SK-N-SH treated with all-trans-retinoic acid at 6 μM for 48 hours (cell line): ENCODE data around the gene TUBGCP2.

Experiments used
- ATAC-seq: fragments of 200-7000 bp; cut with Tn5 transposase; 3 replicates; pipeline ENCODE4 v1.9.1; 2020; ENCODE audit warnings: mild to moderate bottlenecking, moderate library complexity
- ARNTL ChIP-seq: fragments of 450-650 bp; formaldehyde crosslinking; IDR thresholded peaks from 2 replicates; pipeline ENCODE4 v1.5.0; 2020; ENCODE audit warnings: low read depth, mild to moderate bottlenecking, moderate library complexity, borderline replicate concordance
- BACH2 ChIP-seq: fragments of 250-450 bp; sonication (Bioruptor Pico); IDR thresholded peaks from 2 replicates; pipeline ENCODE4 v1.9.0; 2021; ENCODE audit warnings: mild to moderate bottlenecking, borderline replicate concordance
- CSDC2 ChIP-seq: fragments of 250-450 bp; sonication (Bioruptor Pico); IDR thresholded peaks from 2 replicates; pipeline ENCODE4 v1.5.0; 2020; ENCODE audit warnings: mild to moderate bottlenecking, moderate library complexity
- GLIS3 ChIP-seq: fragments of 250-450 bp; sonication (Bioruptor Pico); IDR thresholded peaks from 2 replicates; pipeline ENCODE4 v1.5.0; 2020; ENCODE audit warnings: mild to moderate bottlenecking, moderate library complexity
- ISL1 ChIP-seq: fragments of 250-450 bp; sonication (Bioruptor Pico); IDR thresholded peaks from 2 replicates; pipeline ENCODE4 v2.1.2; 2022; ENCODE audit warnings: mild to moderate bottlenecking, moderate library complexity
- OSR1 ChIP-seq: fragments of 250-450 bp; sonication (Bioruptor Pico); IDR thresholded peaks from 2 replicates; pipeline ENCODE4 v1.8.0; 2022; ENCODE audit warnings: moderate library complexity, mild to moderate bottlenecking, inconsistent platforms
- PATZ1 ChIP-seq: fragments of 250-450 bp; sonication (Bioruptor Pico); IDR thresholded peaks from 2 replicates; pipeline ENCODE4 v1.8.0; 2020; ENCODE audit warnings: mild to moderate bottlenecking, moderate library complexity, borderline replicate concordance
- RARB ChIP-seq: fragments of 250-450 bp; sonication (Bioruptor Pico); IDR thresholded peaks from 2 replicates; pipeline ENCODE4 v1.8.0; 2021; ENCODE audit warnings: mild to moderate bottlenecking, moderate library complexity
- SNAI2 ChIP-seq: fragments of 250-450 bp; sonication (Bioruptor Pico); IDR thresholded peaks from 2 replicates; pipeline ENCODE4 v1.5.0; 2020; ENCODE audit warnings: mild to moderate bottlenecking, moderate library complexity
- TCF4 ChIP-seq: fragments of 250-450 bp; sonication (Bioruptor Pico); IDR thresholded peaks from 2 replicates; pipeline ENCODE4 v1.8.0; 2021; ENCODE audit warnings: mild to moderate bottlenecking, moderate library complexity, borderline replicate concordance
- TOX ChIP-seq: fragments of 250-450 bp; sonication (Bioruptor Pico); IDR thresholded peaks from 2 replicates; pipeline ENCODE4 v1.8.0; 2021; ENCODE audit warnings: mild to moderate bottlenecking, moderate library complexity, borderline replicate concordance
- ZC3H10 ChIP-seq: fragments of 250-450 bp; sonication (Bioruptor Pico); IDR thresholded peaks from 2 replicates; pipeline ENCODE4 v1.5.1; 2021; ENCODE audit warnings: mild to moderate bottlenecking, moderate library complexity
- ZFP3 ChIP-seq: fragments of 250-450 bp; sonication (Bioruptor Pico); IDR thresholded peaks from 2 replicates; pipeline ENCODE4 v1.5.0; 2020; ENCODE audit warnings: mild to moderate bottlenecking, moderate library complexity
- ZFP30 ChIP-seq: fragments of 450-650 bp; formaldehyde crosslinking; IDR thresholded peaks from 2 replicates; pipeline ENCODE4 v1.5.0; 2022; ENCODE audit warnings: mild to moderate bottlenecking, moderate library complexity
- ZNF8 ChIP-seq: fragments of 450-650 bp; formaldehyde crosslinking; IDR thresholded peaks from 2 replicates; pipeline ENCODE4 v1.5.0; 2020; ENCODE audit warnings: mild to moderate bottlenecking, moderate library complexity
- TF ChIP-seq, protein P1 (sequence below): fragments of 250-450 bp; sonication (Bioruptor Pico); IDR thresholded peaks from 2 replicates; pipeline ENCODE4 v1.5.1; 2021; ENCODE audit warnings: mild to moderate bottlenecking, moderate library complexity
- TF ChIP-seq, protein P2 (sequence below): fragments of 250-450 bp; sonication (Bioruptor Pico); IDR thresholded peaks from 2 replicates; pipeline ENCODE4 v1.8.0; 2021; ENCODE audit warnings: low read depth, mild to moderate bottlenecking, moderate library complexity, borderline replicate concordance
- TF ChIP-seq, protein P3 (sequence below): fragments of 250-450 bp; sonication (Bioruptor Pico); IDR thresholded peaks from 2 replicates; pipeline ENCODE4 v1.5.1; 2020; ENCODE audit warnings: low read depth, mild to moderate bottlenecking, moderate library complexity
- TF ChIP-seq, protein P4 (sequence below): fragments of 250-450 bp; sonication (Bioruptor Pico); IDR thresholded peaks from 2 replicates; pipeline ENCODE4 v1.5.0; 2020; ENCODE audit warnings: mild to moderate bottlenecking, moderate library complexity

Gene TUBGCP2

DNA sequence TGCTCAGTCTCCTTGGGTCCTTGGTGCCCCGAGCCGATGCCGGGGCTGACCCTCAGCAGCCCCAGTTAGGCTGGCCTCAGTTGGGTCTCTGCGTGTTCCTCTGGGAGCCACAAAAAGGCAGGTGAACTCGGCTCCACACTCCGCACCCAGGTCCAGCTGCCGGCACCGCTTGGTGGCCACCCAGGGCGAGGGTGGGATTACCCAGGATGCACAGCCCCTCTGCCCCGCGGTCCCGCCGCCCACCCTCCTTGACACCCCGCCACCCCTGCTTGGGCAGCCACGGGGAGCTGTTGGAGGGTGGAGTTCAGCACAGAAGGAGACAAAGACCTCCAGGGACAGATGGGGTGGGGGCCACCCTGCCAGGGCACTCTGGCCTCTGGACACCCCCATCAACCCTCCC, 53.3 kb downstream of the TUBGCP2 start:
- no peak for TF ChIP-seq ISL1 (CRISPR knock-in tag)
- TF ChIP-seq PATZ1 (CRISPR knock-in tag) = no peak
- no peak for TF ChIP-seq TOX
- TF ChIP-seq ZFP3 (CRISPR knock-in tag) = no peak
- TF ChIP-seq TCF4 (CRISPR knock-in tag) = no peak
- no peak for TF ChIP-seq GLIS3 (CRISPR knock-in tag)
- TF ChIP-seq, protein P1, sequence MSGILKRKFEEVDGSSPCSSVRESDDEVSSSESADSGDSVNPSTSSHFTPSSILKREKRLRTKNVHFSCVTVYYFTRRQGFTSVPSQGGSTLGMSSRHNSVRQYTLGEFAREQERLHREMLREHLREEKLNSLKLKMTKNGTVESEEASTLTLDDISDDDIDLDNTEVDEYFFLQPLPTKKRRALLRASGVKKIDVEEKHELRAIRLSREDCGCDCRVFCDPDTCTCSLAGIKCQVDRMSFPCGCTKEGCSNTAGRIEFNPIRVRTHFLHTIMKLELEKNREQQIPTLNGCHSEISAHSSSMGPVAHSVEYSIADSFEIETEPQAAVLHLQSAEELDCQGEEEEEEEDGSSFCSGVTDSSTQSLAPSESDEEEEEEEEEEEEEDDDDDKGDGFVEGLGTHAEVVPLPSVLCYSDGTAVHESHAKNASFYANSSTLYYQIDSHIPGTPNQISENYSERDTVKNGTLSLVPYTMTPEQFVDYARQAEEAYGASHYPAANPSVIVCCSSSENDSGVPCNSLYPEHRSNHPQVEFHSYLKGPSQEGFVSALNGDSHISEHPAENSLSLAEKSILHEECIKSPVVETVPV = no peak
- TF ChIP-seq CSDC2 (CRISPR knock-in tag) = no peak
- no peak for TF ChIP-seq ZFP30 (CRISPR knock-in tag)
- no peak for TF ChIP-seq ZNF8 (CRISPR knock-in tag)
- TF ChIP-seq, protein P2, sequence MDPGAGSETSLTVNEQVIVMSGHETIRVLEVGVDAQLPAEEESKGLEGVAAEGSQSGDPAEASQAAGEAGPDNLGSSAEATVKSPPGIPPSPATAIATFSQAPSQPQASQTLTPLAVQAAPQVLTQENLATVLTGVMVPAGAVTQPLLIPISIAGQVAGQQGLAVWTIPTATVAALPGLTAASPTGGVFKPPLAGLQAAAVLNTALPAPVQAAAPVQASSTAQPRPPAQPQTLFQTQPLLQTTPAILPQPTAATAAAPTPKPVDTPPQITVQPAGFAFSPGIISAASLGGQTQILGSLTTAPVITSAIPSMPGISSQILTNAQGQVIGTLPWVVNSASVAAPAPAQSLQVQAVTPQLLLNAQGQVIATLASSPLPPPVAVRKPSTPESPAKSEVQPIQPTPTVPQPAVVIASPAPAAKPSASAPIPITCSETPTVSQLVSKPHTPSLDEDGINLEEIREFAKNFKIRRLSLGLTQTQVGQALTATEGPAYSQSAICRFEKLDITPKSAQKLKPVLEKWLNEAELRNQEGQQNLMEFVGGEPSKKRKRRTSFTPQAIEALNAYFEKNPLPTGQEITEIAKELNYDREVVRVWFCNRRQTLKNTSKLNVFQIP = no peak
- no peak for TF ChIP-seq ZC3H10 (CRISPR knock-in tag)
- TF ChIP-seq, protein P3, sequence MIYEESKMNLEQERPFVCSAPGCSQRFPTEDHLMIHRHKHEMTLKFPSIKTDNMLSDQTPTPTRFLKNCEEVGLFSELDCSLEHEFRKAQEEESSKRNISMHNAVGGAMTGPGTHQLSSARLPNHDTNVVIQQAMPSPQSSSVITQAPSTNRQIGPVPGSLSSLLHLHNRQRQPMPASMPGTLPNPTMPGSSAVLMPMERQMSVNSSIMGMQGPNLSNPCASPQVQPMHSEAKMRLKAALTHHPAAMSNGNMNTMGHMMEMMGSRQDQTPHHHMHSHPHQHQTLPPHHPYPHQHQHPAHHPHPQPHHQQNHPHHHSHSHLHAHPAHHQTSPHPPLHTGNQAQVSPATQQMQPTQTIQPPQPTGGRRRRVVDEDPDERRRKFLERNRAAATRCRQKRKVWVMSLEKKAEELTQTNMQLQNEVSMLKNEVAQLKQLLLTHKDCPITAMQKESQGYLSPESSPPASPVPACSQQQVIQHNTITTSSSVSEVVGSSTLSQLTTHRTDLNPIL (CRISPR knock-in tag) = no peak
- TF ChIP-seq ARNTL = no peak
- no peak for ATAC-seq

DNA sequence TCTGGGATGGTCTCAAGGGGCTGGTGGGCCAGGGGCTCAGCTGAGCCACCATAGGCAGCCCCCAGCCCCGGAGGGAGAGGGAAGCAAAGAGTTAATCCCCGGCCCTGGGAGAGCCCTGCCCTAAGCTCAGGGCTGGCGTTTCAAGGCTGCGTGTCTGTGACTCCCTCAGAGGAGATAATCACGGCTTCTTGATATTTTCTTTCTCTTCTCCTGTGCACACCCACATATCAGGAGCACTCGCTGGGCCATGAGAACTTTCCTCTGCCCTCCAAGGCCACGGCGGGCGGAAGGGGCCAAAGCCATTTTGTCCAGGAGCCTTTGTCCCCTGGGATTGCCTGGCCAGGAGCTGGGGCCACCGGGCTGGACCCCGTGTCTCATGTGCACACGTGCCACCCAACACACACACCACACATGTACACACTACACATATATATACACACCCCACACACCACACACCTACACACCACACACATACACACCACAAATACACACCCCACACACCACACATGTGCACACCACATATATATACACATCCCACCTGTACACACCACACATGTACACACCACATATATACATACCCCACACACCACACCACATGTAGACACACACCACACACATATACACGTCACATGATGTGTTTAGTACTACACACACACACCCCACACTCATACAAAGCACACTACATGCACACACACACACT, 54.1 kb downstream of the TUBGCP2 start:
- no peak for ATAC-seq

GRCh38 chr10:133253361-133253955, 55.2 kb downstream of the TUBGCP2 start:
- TF ChIP-seq, protein P1 = no peak
- TF ChIP-seq ARNTL (no peak), ISL1 (CRISPR knock-in tag) (no peak), BACH2 (CRISPR knock-in tag) (no peak), RARB (no peak)
- TF ChIP-seq, protein P4, sequence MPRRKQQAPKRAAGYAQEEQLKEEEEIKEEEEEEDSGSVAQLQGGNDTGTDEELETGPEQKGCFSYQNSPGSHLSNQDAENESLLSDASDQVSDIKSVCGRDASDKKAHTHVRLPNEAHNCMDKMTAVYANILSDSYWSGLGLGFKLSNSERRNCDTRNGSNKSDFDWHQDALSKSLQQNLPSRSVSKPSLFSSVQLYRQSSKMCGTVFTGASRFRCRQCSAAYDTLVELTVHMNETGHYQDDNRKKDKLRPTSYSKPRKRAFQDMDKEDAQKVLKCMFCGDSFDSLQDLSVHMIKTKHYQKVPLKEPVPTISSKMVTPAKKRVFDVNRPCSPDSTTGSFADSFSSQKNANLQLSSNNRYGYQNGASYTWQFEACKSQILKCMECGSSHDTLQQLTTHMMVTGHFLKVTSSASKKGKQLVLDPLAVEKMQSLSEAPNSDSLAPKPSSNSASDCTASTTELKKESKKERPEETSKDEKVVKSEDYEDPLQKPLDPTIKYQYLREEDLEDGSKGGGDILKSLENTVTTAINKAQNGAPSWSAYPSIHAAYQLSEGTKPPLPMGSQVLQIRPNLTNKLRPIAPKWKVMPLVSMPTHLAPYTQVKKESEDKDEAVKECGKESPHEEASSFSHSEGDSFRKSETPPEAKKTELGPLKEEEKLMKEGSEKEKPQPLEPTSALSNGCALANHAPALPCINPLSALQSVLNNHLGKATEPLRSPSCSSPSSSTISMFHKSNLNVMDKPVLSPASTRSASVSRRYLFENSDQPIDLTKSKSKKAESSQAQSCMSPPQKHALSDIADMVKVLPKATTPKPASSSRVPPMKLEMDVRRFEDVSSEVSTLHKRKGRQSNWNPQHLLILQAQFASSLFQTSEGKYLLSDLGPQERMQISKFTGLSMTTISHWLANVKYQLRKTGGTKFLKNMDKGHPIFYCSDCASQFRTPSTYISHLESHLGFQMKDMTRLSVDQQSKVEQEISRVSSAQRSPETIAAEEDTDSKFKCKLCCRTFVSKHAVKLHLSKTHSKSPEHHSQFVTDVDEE (CRISPR knock-in tag) = no peak
- TF ChIP-seq, all 23 proteins: peak for 0
- ATAC-seq = no peak

More for the DNA sequence above, 54.1 kb downstream of the TUBGCP2 start:
- TF ChIP-seq ZFP30 (CRISPR knock-in tag) = no peak
- TF ChIP-seq OSR1 (CRISPR knock-in tag) = no peak
- TF ChIP-seq SNAI2 (CRISPR knock-in tag) = no peak
- TF ChIP-seq TCF4 (CRISPR knock-in tag) = no peak
- TF ChIP-seq, all 23 proteins: peak for 0
